Stomach smooth muscle (tissue), 2 donors: ENCODE data around the gene PPIL3.
A peak's percentile ranks its signal among the peaks of the same experiment; 100 is the strongest.

ENCODE experiments used
- H3K27ac ChIP-seq: one replicate; pipeline ENCODE4 v1.7.0; 2013; ENCODE audit warnings: mild to moderate bottlenecking, low read length, inconsistent platforms
- H3K27me3 ChIP-seq, 2 donors: one replicate each; pipeline ENCODE4 v1.7.0; 2013; ENCODE audit warnings: low read length in 2 of 2; ENCODE audit not compliant: insufficient read depth in 2 of 2, control insufficient read depth in 1 of 2
- H3K36me3 ChIP-seq, 2 donors: one replicate each; pipeline ENCODE4 v1.7.0; 2013; ENCODE audit warnings: low read length in 2 of 2; ENCODE audit not compliant: control insufficient read depth in 2 of 2, insufficient read depth in 2 of 2
- H3K4me1 ChIP-seq: one replicate; pipeline ENCODE4 v1.7.0; 2013; ENCODE audit warnings: low read length; ENCODE audit not compliant: control insufficient read depth, insufficient read depth
- H3K4me3 ChIP-seq, 2 donors: one replicate each; pipeline ENCODE4 v1.7.0; 2013; ENCODE audit warnings: low read length in 2 of 2
- H3K9ac ChIP-seq, 2 donors: one replicate each; pipeline ENCODE4 v1.7.0; 2013; ENCODE audit warnings: low read length in 2 of 2, mild to moderate bottlenecking in 1 of 2
- H3K9me3 ChIP-seq, 2 donors: one replicate each; pipeline ENCODE4 v1.7.0; 2013; ENCODE audit warnings: low read length in 2 of 2; ENCODE audit not compliant: control insufficient read depth in 2 of 2
- donor health status: healthy.
- donor health status: Pancreatic carcinoma.

The PPIL3 gene

GRCh38 chr2:200860092-200860795 lies 28.6 kb downstream of the PPIL3 start:
- Histone ChIP-seq H3K4me3 (peak overlapping the region; percentile 50 to 64), H3K36me3 (peaks cover 26 to 36% of the 10 kb centered on the region in 2 donors), H3K4me1 (peaks cover 9% of the 10 kb centered on the region), H3K9ac (no peak overlapping the region), H3K27me3 (no peaks in the 10 kb centered on the region), H3K27ac (no peak overlapping the region), H3K9me3 (no peaks in the 10 kb centered on the region)

- Histone ChIP-seq H3K9ac (no peak overlapping the region), H3K4me1 (peaks cover 7% of the 10 kb centered on the region), H3K27ac (no peak overlapping the region), H3K9me3 (no peaks in the 10 kb centered on the region), H3K36me3 (peaks cover 57 to 66% of the 10 kb centered on the region in 2 donors), H3K27me3 (no peaks in the 10 kb centered on the region), H3K4me3 (no peak overlapping the region)
Observed at GRCh38 chr2:200856806-200857205, 32.1 kb downstream of the PPIL3 start.

- Histone ChIP-seq H3K36me3 (peaks cover 55 to 58% of the 10 kb centered on the region in 2 donors), H3K4me3 (no peak overlapping the region), H3K9me3 (no peaks in the 10 kb centered on the region), H3K27me3 (no peaks in the 10 kb centered on the region), H3K9ac (no peak overlapping the region), H3K4me1 (no peaks in the 10 kb centered on the region), H3K27ac (no peak overlapping the region)
Observed at GRCh38 chr2:200852605-200853004, 36.3 kb downstream of the PPIL3 start.

- Histone ChIP-seq H3K9ac (no peak overlapping the region), H3K4me3 (no peak overlapping the region), H3K27ac (no peak overlapping the region), H3K27me3 (no peaks in the 10 kb centered on the region), H3K36me3 (peaks cover 47 to 48% of the 10 kb centered on the region in 2 donors), H3K9me3 (no peaks in the 10 kb centered on the region), H3K4me1 (no peaks in the 10 kb centered on the region)
Observed at GRCh38 chr2:200851398-200852248, 37.3 kb downstream of the PPIL3 start.

- Histone ChIP-seq H3K4me3 (no peak overlapping the region), H3K27ac (no peak overlapping the region), H3K9ac (no peak overlapping the region), H3K9me3 (no peaks in the 10 kb centered on the region), H3K36me3 (peaks cover 42% of the 10 kb centered on the region in 2 donors), H3K27me3 (no peaks in the 10 kb centered on the region), H3K4me1 (no peaks in the 10 kb centered on the region)
Observed at GRCh38 chr2:200850512-200851256, 38.2 kb downstream of the PPIL3 start.

GRCh38 chr2:200847939-200848338 lies 40.9 kb downstream of the PPIL3 start:
- Histone ChIP-seq H3K27ac (no peak overlapping the region), H3K4me1 (no peaks in the 10 kb centered on the region), H3K36me3 (peaks cover 20 to 23% of the 10 kb centered on the region in 2 donors), H3K27me3 (no peaks in the 10 kb centered on the region), H3K9me3 (no peaks in the 10 kb centered on the region), H3K4me3 (no peak overlapping the region), H3K9ac (no peak overlapping the region)

- Histone ChIP-seq H3K4me3 (no peak overlapping the region), H3K4me1 (no peaks in the 10 kb centered on the region), H3K36me3 (peaks cover 14 to 17% of the 10 kb centered on the region in 2 donors), H3K9ac (no peak overlapping the region), H3K27ac (no peak overlapping the region), H3K27me3 (no peaks in the 10 kb centered on the region), H3K9me3 (no peaks in the 10 kb centered on the region)
Observed at GRCh38 chr2:200847269-200847668, 41.6 kb downstream of the PPIL3 start.

GRCh38 chr2:200845669-200846325 lies 43.1 kb downstream of the PPIL3 start:
- no peaks in the 10 kb centered on the region for H3K4me1 ChIP-seq
- no peak overlapping the region for H3K4me3 ChIP-seq
- H3K36me3 ChIP-seq = peaks cover 2 to 4% of the 10 kb centered on the region in 2 donors
- no peaks in the 10 kb centered on the region for H3K9me3 ChIP-seq
- no peak overlapping the region for H3K9ac ChIP-seq
- H3K27me3 ChIP-seq = no peaks in the 10 kb centered on the region
- H3K27ac ChIP-seq = no peak overlapping the region

GRCh38 chr2:200845194-200845593 lies 43.7 kb downstream of the PPIL3 start:
- H3K9me3 ChIP-seq = no peaks in the 10 kb centered on the region
- H3K36me3 ChIP-seq = no peaks in the 10 kb centered on the region
- H3K9ac ChIP-seq = no peak overlapping the region
- no peaks in the 10 kb centered on the region for H3K4me1 ChIP-seq
- H3K27me3 ChIP-seq = no peaks in the 10 kb centered on the region
- H3K27ac ChIP-seq = no peak overlapping the region
- H3K4me3 ChIP-seq = no peak overlapping the region
